Inflammatory macrophage (primary cell): Measurements from ENCODE around the gene DGCR8.
A peak's percentile ranks its signal among the peaks of the same experiment; 100 is the strongest.
"Not testable (repeated sequence)": the region's sequence is repeated elsewhere in the genome, so short reads cannot be mapped to it uniquely, and the experiment has no call there.

Experiments used
- DNase-seq, 2 donors: peaks; one replicate each; pipeline ENCODE4 v3.0.0-alpha.2; 2020 to 2022

DGCR8 gene

DNA sequence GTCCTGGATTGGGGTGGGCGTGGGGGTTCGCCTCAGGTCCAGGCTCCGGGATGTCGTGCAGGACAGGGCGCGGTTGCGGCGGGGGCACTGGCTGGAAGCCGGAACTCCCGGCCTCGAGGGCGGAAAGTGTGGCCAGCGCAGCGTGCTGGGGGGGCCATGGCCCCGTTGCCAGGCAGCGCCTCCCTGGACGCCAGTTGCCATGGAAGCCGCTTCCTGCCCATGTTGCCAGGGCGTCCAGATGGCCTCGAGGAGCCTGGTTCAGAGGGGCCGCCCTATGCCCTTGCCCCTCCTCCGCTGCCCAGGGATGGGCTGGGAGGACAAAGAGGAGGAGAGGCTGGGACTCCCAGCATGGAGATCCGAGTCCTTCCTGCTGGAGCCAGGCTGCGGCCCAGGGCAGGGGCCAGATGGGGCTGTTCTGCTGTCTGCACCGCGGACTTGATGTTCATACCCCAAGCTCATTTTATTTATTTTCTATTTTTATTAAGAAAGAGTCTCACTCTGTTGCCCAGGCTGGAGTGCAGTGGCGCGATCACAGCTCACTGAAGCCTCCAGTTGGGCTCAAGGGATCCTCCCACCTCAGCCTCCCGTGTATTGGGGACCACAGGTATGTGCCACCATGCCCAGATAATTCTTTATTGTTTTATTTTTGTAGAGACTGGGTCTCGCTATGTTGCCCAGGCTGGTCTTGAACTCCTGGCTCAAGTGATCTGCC is 75.4 kb downstream of the DGCR8 start:
- DNase-seq, result peak; percentile 34 to 57

DNA sequence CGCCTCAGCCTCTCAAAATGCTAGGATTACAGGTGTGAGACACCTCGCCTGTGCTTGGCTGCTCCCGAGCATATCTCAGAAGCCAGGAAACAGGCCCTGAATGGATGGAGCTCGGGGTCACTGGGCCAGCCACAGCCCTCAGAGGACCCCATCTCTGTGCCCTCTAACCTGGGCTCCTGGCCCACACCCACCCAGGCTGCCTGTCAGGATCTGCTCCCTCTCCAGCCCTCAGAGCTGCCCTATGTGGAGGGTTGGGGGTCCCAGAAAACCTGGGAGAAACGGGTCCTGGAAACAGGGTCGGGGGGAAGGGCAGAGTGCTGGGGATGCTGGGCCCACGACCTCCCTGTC is 76.0 kb downstream of the DGCR8 start:
- no peak for DNase-seq

DNA sequence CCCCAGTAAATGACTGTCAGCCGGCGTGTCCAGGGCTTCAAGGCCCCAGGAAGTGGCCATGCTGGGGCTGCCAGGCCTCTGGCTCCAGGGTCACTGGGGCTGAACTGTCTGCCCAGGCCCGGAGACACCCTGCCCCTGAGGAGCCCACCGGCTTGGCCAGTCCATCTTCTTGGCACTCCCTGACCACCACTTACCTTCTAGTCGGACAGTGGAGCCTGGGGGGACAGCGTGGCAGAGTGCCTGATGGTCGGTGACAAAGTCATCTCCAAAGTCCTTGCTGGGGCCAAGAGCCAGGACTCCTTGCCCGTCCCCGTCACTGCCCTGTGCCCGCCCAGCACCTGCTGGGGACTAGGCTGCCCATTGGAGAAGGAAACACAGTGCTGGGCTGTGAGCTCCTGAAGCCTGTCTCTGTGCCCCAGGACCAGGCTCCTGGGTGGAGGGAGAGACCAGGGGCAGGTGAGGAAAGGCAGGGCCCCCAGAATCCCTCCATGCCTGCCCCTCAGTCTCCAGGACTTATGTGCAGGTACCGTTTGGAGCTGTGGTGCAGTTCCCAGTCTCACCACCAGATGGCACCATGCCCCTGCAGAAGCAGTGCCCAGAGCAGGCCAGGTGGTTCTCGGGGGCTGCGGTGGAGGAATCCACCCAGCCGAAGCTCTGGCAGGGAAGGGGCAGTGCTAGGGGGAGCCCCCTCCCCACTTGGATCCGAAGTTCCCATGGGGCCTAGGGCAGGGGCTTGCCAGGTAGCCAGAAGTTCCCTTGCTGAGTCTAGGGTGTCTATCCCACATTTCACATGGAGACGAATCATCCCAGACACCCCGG is 76.8 kb downstream of the DGCR8 start:
- peak; percentile 69 to 77 for DNase-seq

- no peak for DNase-seq
Observed at GRCh38 chr22:20157430-20158183, 77.6 kb downstream of the DGCR8 start.

DNA sequence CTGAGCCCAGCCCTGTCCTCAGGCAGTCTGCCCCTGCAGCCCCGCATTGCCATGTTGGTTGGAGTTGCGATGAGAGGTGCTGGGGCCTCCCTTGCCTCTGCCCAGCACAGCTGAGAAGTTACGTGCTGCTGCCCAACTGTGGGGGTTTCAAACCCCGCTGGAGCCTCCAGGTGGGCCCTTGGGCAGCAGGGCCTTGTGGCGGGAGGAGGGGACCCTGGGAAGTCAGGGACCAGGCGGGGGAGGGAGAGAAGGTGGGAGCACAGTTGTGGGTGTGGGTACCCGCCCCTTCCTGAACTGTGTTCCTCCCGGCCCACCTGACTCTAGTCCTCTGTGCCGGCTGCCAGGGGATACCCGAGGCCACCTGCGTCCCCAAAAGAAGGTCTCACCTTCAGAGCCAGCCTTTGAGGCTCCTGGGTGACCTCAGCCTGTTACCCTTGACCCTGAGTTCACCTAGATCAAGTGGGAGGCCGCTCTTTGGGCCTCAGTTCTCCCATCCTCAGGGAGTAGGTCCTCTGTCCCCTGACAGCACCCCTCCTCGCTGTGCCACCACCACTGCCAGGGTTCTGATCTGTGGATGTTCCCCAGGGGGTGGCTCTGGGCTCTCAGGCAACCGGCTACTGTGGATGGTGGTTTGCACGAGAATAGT is 78.5 kb downstream of the DGCR8 start:
- DNase-seq, result no peak

GRCh38 chr22:20159076-20159475 is 79.0 kb downstream of the DGCR8 start:
- no peak for DNase-seq

GRCh38 chr22:20159531-20159930 is 79.5 kb downstream of the DGCR8 start:
- DNase-seq, result not testable (repeated sequence)

DNA sequence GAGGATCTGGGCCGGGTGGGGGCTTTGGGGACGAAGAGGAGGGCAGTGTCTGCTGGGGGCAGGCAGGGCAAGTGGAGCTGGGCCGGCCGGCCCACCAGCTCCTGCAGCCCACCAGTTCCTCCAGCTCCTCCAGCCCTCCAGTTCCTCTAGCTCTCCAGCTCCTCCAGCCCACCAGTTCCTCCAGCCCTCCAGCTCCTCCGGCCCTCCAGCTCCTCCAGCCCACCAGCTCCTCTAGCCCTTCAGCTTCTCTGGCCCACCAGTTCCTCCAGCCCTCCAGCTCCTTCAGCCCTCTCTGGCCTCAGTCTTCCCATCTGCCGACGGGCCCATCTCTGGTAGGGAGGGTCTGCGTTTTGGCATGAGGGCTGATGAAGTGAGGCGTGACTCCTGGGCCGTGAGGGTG is 80.0 kb downstream of the DGCR8 start:
- DNase-seq, result no peak
